ENCODE results near the gene TTC28. TPM values are rescaled to one million over a fixed set of nuclear protein-coding genes. Genes with fewer than 3 reads are reported as not detected.

TTC28 gene
- total and polyA plus RNA-seq, 2 donors (not counting 1 experiment from before 2014, with no cell fraction given), result 8.2 to 31.4 TPM

GRCh38 chr22:27992294-27993165 lies 687.1 kb downstream of the TTC28 start:
- DNase-seq (ENCODE audit: low read depth in 2 of 2), result no peak
- no peak overlapping the region for H2AFZ ChIP-seq (ENCODE audit: low read length)
- peaks cover 2% of the 10 kb centered on the region for H3K36me3 ChIP-seq (ENCODE audit: control insufficient read depth, insufficient read depth, low read length)
- H3K4me3 ChIP-seq (replicated peaks in 1 of 4; ENCODE audit: control extremely low read depth in 1 of 4, insufficient read depth in 1 of 4, low read depth in 3 of 4, low read length in 4 of 4), result no peak overlapping the region
- TF ChIP-seq CTCF (conservative IDR thresholded peaks at IDR 0.05 in 1 of 2, IDR thresholded peaks at IDR 0.05 in 1 of 2; ENCODE audit: low read depth in 1 of 2, low read length in 2 of 2), result no peak
- no peak for TF ChIP-seq EZH2 (IDR thresholded peaks at IDR 0.05; ENCODE audit: low read length, missing control alignments)
- no peaks in the 10 kb centered on the region for H4K20me1 ChIP-seq (ENCODE audit: control insufficient read depth, extremely low read depth, insufficient read depth, low read length)
- H3K27ac ChIP-seq (ENCODE audit: insufficient read depth, low read length), result no peak overlapping the region
- H3K4me2 ChIP-seq (ENCODE audit: extremely low read depth, insufficient read depth, low read length), result no peak overlapping the region
- no peak overlapping the region for H3K9ac ChIP-seq (ENCODE audit: insufficient read depth, low read length)
- H3K79me2 ChIP-seq (ENCODE audit: control insufficient read depth, insufficient read depth, low read length), result no peaks in the 10 kb centered on the region
- H3K4me1 ChIP-seq (ENCODE audit: control insufficient read depth, extremely low read depth, insufficient read depth, low read length), result peaks cover 5% of the 10 kb centered on the region
- no peaks in the 10 kb centered on the region for H3K9me3 ChIP-seq (ENCODE audit: control insufficient read depth, insufficient read depth, low read depth, low read length)
- no peaks in the 10 kb centered on the region for H3K27me3 ChIP-seq (ENCODE audit: control insufficient read depth, insufficient read depth, low read length)

GRCh38 chr22:27991586-27992293 lies 687.9 kb downstream of the TTC28 start:
- H2AFZ ChIP-seq (ENCODE audit: low read length), result no peak overlapping the region
- no peak overlapping the region for H3K9ac ChIP-seq (ENCODE audit: insufficient read depth, low read length)
- no peak overlapping the region for H3K4me3 ChIP-seq (replicated peaks in 1 of 4; ENCODE audit: control extremely low read depth in 1 of 4, insufficient read depth in 1 of 4, low read depth in 3 of 4, low read length in 4 of 4)
- H3K27me3 ChIP-seq (ENCODE audit: control insufficient read depth, insufficient read depth, low read length), result no peaks in the 10 kb centered on the region
- no peak for TF ChIP-seq EZH2 (IDR thresholded peaks at IDR 0.05; ENCODE audit: low read length, missing control alignments)
- TF ChIP-seq CTCF (conservative IDR thresholded peaks at IDR 0.05 in 1 of 2, IDR thresholded peaks at IDR 0.05 in 1 of 2; ENCODE audit: low read depth in 1 of 2, low read length in 2 of 2), result no peak
- no peak overlapping the region for H3K27ac ChIP-seq (ENCODE audit: insufficient read depth, low read length)
- H3K9me3 ChIP-seq (ENCODE audit: control insufficient read depth, insufficient read depth, low read depth, low read length), result no peaks in the 10 kb centered on the region
- H3K4me1 ChIP-seq (ENCODE audit: control insufficient read depth, extremely low read depth, insufficient read depth, low read length), result peaks cover 11% of the 10 kb centered on the region
- H3K4me2 ChIP-seq (ENCODE audit: extremely low read depth, insufficient read depth, low read length), result no peak overlapping the region
- no peaks in the 10 kb centered on the region for H3K79me2 ChIP-seq (ENCODE audit: control insufficient read depth, insufficient read depth, low read length)
- H4K20me1 ChIP-seq (ENCODE audit: control insufficient read depth, extremely low read depth, insufficient read depth, low read length), result no peaks in the 10 kb centered on the region
- H3K36me3 ChIP-seq (ENCODE audit: control insufficient read depth, insufficient read depth, low read length), result peaks cover 2% of the 10 kb centered on the region
- DNase-seq (ENCODE audit: low read depth in 2 of 2), result no peak

GRCh38 chr22:27990879-27991278 lies 688.8 kb downstream of the TTC28 start:
- H3K4me1 ChIP-seq (ENCODE audit: control insufficient read depth, extremely low read depth, insufficient read depth, low read length), result peaks cover 13% of the 10 kb centered on the region
- peaks cover 2% of the 10 kb centered on the region for H3K36me3 ChIP-seq (ENCODE audit: control insufficient read depth, insufficient read depth, low read length)
- peak in 1 of 2 donors; percentile 49 for DNase-seq (ENCODE audit: low read depth in 2 of 2)
- H3K4me2 ChIP-seq (ENCODE audit: extremely low read depth, insufficient read depth, low read length), result no peak overlapping the region
- H3K9me3 ChIP-seq (ENCODE audit: control insufficient read depth, insufficient read depth, low read depth, low read length), result no peaks in the 10 kb centered on the region
- H3K27me3 ChIP-seq (ENCODE audit: control insufficient read depth, insufficient read depth, low read length), result no peaks in the 10 kb centered on the region
- H3K79me2 ChIP-seq (ENCODE audit: control insufficient read depth, insufficient read depth, low read length), result no peaks in the 10 kb centered on the region
- H3K27ac ChIP-seq (ENCODE audit: insufficient read depth, low read length), result no peak overlapping the region
- H3K4me3 ChIP-seq (replicated peaks in 1 of 4; ENCODE audit: control extremely low read depth in 1 of 4, insufficient read depth in 1 of 4, low read depth in 3 of 4, low read length in 4 of 4), result no peak overlapping the region
- no peak for TF ChIP-seq EZH2 (IDR thresholded peaks at IDR 0.05; ENCODE audit: low read length, missing control alignments)
- TF ChIP-seq CTCF (conservative IDR thresholded peaks at IDR 0.05 in 1 of 2, IDR thresholded peaks at IDR 0.05 in 1 of 2; ENCODE audit: low read depth in 1 of 2, low read length in 2 of 2), result peak; percentile 27 to 33
- H2AFZ ChIP-seq (ENCODE audit: low read length), result no peak overlapping the region
- H4K20me1 ChIP-seq (ENCODE audit: control insufficient read depth, extremely low read depth, insufficient read depth, low read length), result no peaks in the 10 kb centered on the region
- H3K9ac ChIP-seq (ENCODE audit: insufficient read depth, low read length), result no peak overlapping the region
